DND-41 (cell line): ENCODE results near the gene SMIM10L1.

ENCODE experiments used
- ATAC-seq: fragments of 200-7000 bp; cut with Tn5 transposase; 3 replicates; pipeline ENCODE4 v1.9.1; 2021; ENCODE audit warnings: low read depth; ENCODE audit not compliant: insufficient read depth
- DNase-seq: peaks from one replicate; pipeline ENCODE4 v3.0.0-alpha.2; 2020
- H2AFZ ChIP-seq: 2 replicates; pipeline ENCODE4 v1.6.0; 2012; ENCODE audit warnings: low read depth, low read length
- H3K27ac ChIP-seq: 2 replicates; pipeline ENCODE4 v1.5.1; 2012; ENCODE audit warnings: low read length, inconsistent platforms
- H3K27me3 ChIP-seq: fragments of 200-600 bp; sonication (generic); 2 replicates; pipeline ENCODE4 v1.6.0; 2012; ENCODE audit warnings: low read length, mild to moderate bottlenecking, inconsistent platforms; ENCODE audit not compliant: insufficient read depth, poor library complexity
- H3K36me3 ChIP-seq: 2 replicates; pipeline ENCODE4 v1.5.1; 2012; ENCODE audit warnings: low read length, inconsistent platforms; ENCODE audit not compliant: insufficient read depth
- H3K4me1 ChIP-seq: 2 replicates; pipeline ENCODE4 v1.5.1; 2012; ENCODE audit warnings: mild to moderate bottlenecking, low read length; ENCODE audit not compliant: insufficient read depth
- H3K4me2 ChIP-seq: 2 replicates; pipeline ENCODE4 v1.6.0; 2012; ENCODE audit warnings: mild to moderate bottlenecking, moderate library complexity, low read length, inconsistent platforms; ENCODE audit not compliant: insufficient read depth
- H3K4me3 ChIP-seq, 2 experiments: fragments of 200-600 bp in 1 of 2; shearing (Covaris generic) in 1 of 2; 2 replicates each; pipeline ENCODE4 v1.5.1; 2012 to 2016; ENCODE audit warnings: inconsistent platforms in 2 of 2, low read length in 2 of 2, mild to moderate bottlenecking in 2 of 2, low read depth in 1 of 2, moderate library complexity in 1 of 2
- H3K79me2 ChIP-seq: 2 replicates; pipeline ENCODE4 v1.6.0; 2012; ENCODE audit warnings: low read length, inconsistent platforms; ENCODE audit not compliant: insufficient read depth
- H3K9ac ChIP-seq: 2 replicates; pipeline ENCODE4 v1.6.0; 2012; ENCODE audit warnings: low read depth, mild to moderate bottlenecking, inconsistent platforms, low read length, moderate library complexity
- H3K9me3 ChIP-seq: 2 replicates; pipeline ENCODE4 v1.5.1; 2012; ENCODE audit warnings: low read length, moderate library complexity, mild to moderate bottlenecking, inconsistent platforms; ENCODE audit not compliant: insufficient read depth, severe bottlenecking
- H4K20me1 ChIP-seq: 2 replicates; pipeline ENCODE4 v1.6.0; 2012; ENCODE audit warnings: low read length; ENCODE audit not compliant: insufficient read depth
- CTCF ChIP-seq: IDR thresholded peaks from 2 replicates; pipeline ENCODE4 v1.5.1; 2012; ENCODE audit warnings: borderline replicate concordance, low read length, moderate library complexity, mild to moderate bottlenecking; ENCODE audit not compliant: poor library complexity, severe bottlenecking; ENCODE audit errors: extremely low read depth
- EZH2 ChIP-seq: IDR thresholded peaks from 3 replicates; pipeline ENCODE4 v1.6.1; 2012; ENCODE audit warnings: borderline replicate concordance, low read depth, mild to moderate bottlenecking, moderate library complexity, low read length, inconsistent platforms; ENCODE audit not compliant: severe bottlenecking

SMIM10L1 gene

GRCh38 chr12:11171145-11171968 is at the start of gene SMIM10L1:
Gene SMIM10L1 (plus strand): TSS chr12:11171194. CDS start chr12:11171357, 163 bp downstream.
- ATAC-seq (peak; percentile 95), DNase-seq (peak; percentile 93)
- peak within 1 kb of the TSS; percentile 55 to 73 for H3K4me3 ChIP-seq
- H3K36me3 ChIP-seq, result peaks cover 44% of the 10 kb centered on the region
- H3K79me2 ChIP-seq, result peaks cover 86% of the 10 kb centered on the region
- peak within 1 kb of the TSS; percentile 82 for H3K9ac ChIP-seq
- peak within 1 kb of the TSS; percentile 77 for H3K4me2 ChIP-seq
- H3K27me3 ChIP-seq, result no peaks in the 10 kb centered on the region
- peaks cover 47% of the 10 kb centered on the region for H3K4me1 ChIP-seq
- peak within 1 kb of the TSS; percentile 96 for H3K27ac ChIP-seq
- TF ChIP-seq EZH2 (no peak), CTCF (peak; percentile 24)
- H3K9me3 ChIP-seq, result no peaks in the 10 kb centered on the region
- peak within 1 kb of the TSS; percentile 89 for H2AFZ ChIP-seq
- peaks cover 32% of the 10 kb centered on the region for H4K20me1 ChIP-seq

DNA sequence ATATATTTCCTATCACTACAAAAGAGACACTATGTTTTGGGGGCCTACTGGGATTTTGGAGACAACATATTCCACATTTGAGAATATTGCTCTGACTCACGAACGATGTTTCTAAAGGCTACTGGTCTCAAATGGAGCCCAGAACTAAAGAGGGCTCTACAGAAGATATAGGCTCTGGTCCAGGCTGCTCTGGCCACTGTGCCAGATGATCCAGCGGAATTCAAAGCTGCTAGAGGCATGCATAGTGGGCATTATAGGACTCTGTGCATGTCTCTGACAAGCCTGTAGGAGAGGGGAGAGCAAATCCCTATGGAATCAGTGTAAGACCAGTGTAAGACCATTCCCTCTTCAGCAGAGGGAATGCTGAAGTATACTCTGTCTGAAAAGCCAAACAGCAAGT is 40.6 kb upstream of the SMIM10L1 start:
- Histone ChIP-seq H3K27ac (no peak overlapping the region), H3K4me2 (no peak overlapping the region), H4K20me1 (peaks cover 11% of the 10 kb centered on the region; the same call in 1 of the 2 replicates), H3K9ac (no peak overlapping the region), H3K79me2 (peaks cover 80% of the 10 kb centered on the region), H3K27me3 (no peaks in the 10 kb centered on the region), H3K4me3 (no peak overlapping the region), H3K36me3 (peaks cover 19% of the 10 kb centered on the region), H3K4me1 (no peaks in the 10 kb centered on the region), H2AFZ (no peak overlapping the region), H3K9me3 (no peaks in the 10 kb centered on the region)
- no peak for ATAC-seq
- no peak for DNase-seq
- TF ChIP-seq EZH2 (no peak), CTCF (no peak)

DNA sequence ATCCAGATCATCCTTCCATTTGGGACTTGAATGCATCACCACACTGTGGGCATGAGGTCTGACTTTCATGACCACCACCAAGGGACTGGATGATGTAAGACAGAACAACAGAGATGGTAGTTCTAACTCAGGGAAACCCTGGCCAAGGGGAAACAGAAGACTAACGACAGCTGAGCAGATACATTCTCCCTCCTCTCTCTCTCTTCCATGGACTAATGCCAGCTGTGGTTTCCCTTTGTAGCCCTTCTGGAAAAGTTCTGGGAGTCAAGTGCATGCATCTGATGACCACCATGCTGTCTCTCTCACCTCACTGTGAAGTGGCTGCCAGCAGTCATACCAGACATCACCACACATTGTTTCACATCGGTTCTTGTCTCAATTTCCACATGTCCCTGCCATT is 40.0 kb upstream of the SMIM10L1 start:
- no peaks in the 10 kb centered on the region for H3K4me1 ChIP-seq
- H3K79me2 ChIP-seq, result peaks cover 85% of the 10 kb centered on the region
- H4K20me1 ChIP-seq, result peaks cover 11% of the 10 kb centered on the region; the same call in 1 of the 2 replicates
- TF ChIP-seq EZH2 (no peak), CTCF (no peak)
- no peak overlapping the region for H3K27ac ChIP-seq
- no peaks in the 10 kb centered on the region for H3K27me3 ChIP-seq
- H2AFZ ChIP-seq, result no peak overlapping the region
- ATAC-seq (no peak), DNase-seq (no peak)
- H3K4me2 ChIP-seq, result no peak overlapping the region
- H3K36me3 ChIP-seq, result peaks cover 19% of the 10 kb centered on the region
- H3K9ac ChIP-seq, result no peak overlapping the region
- no peak overlapping the region for H3K4me3 ChIP-seq
- no peaks in the 10 kb centered on the region for H3K9me3 ChIP-seq
